CD4-positive, alpha-beta T cell treated with Interleukin-17A for 1 hour (primary cell): ENCODE measurements around the gene PSENEN.
A peak's percentile ranks its signal among the peaks of the same experiment; 100 is the strongest.

Source experiments
- DNase-seq: peaks from one replicate; pipeline ENCODE4 v3.0.0-alpha.2; 2020

The PSENEN gene, protein sequence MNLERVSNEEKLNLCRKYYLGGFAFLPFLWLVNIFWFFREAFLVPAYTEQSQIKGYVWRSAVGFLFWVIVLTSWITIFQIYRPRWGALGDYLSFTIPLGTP

DNA sequence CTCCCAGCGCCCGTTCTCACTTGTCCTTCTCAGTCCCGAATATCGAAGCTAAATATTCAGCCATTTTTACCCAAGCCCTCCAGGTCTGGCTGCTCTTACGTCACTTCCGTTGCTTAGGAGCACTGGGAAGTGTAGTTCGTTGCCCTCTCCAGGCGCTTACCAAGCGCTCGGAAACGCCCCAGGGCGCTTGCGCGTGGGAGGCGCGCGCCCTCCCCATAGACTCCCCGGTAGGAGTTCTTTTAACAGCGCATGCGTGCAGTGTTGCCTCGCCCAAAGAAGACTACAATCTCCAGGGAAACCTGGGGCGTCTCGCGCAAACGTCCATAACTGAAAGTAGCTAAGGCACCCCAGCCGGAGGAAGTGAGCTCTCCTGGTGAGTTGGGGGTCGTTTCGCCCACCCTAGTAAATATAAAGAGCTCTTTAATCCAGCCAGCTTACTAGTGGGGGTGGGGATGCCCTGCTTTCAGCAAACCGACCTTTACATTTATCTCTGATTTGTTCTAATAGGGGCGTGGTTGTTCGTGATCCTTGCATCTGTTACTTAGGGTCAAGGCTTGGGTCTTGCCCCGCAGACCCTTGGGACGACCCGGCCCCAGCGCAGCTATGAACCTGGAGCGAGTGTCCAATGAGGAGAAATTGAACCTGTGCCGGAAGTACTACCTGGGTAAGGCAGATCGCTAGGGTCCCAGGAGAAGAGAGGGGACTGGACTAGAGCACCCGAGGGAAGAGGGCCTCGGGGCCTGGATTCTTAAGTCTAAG lies at the start of gene PSENEN, which contains the start of gene U2AF1L4:
Gene PSENEN, plus strand, starts transcription at position 324 of the 759 bp plus-strand sequence. Its CDS starts 280 bp downstream, at position 604.
Gene U2AF1L4, minus strand, starts transcription at position 91 of the 759 bp plus-strand sequence. Its CDS starts 27 bp downstream, at position 64.
- DNase-seq, result peak; percentile 99

DNA sequence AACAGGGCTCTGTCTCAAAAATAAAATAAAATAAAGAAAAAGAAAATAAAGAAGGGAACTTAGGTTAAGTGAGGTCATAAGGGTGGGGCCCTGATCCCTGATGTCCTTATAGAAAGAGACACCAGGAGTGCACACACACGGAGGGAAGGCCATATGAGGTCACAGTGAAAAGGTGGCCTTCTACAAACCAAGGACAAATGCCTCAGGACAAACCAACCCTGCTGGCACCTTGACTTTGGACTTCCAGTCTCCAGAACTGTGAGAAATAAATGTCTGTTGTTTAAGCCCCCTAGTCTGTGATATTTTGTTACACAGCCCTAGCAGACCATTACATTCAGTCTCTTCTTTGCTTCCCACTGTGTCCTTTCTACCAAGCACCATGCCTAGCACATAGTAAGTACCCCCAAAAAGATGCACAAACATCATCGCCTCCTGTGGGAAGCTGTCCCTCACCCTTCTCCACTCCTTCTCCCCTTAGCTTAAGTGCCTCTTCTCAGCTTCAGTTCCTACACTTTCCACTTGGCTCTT lies 49.5 kb upstream of the PSENEN start:
- DNase-seq, result no peak

DNA sequence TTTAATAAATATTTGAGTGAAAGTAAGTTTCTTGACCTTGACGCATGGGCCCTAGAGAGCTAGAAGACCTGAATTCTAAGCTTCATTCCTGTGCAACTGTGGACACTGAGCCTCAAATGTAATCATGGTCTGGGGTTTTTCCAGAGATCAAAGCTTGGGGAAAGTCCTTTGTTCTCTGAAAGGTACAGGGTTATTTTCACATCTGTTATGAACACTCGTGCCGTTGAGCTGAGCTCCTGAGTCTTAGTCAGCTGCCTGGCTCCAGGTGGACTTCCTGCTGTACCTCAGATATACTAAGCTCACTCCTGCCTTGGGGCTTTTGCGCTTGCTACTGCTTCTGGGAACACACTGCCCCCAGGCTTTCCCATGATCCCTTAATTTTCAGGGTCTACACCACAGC lies 48.6 kb upstream of the PSENEN start:
- no peak for DNase-seq

DNA sequence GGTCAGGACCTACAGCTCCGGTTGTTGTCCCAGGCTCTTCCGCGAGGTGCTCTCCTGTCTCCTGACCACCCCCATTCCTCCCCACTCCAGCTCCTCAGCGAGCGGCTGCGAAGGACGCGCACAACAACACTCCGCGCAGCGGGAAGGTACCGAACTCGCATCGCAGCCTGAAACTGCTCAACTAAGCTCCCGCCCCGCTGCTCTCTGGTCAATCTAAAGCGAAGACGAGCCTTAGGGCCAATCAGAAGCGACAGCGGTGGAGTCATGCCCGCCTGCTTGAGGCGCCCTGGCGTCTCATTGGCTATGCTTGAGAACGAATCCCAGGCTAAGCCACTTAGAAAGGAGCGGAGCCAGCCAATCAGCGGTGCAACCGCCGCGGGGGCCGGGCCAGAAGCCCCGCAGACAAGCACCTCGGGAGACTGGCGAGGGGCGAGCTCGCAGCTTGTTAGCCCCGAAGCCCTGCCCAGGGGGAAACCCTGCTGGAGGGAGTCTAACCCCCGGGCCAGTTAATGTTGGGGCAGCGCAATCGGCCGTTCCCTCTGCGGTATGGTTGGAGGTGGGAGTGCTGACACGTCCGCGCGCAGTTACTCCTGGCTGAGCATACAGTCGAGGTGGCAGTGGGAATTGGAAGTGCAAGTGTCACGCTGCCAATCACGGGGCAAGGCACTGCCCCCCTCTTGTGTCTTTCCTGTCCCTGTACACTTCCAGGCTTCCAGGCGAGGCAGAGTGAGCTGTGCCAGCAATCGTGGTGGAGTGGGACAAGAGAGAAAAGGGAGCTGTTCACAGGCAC lies 43.0 kb upstream of the PSENEN start:
- peak; percentile 97 for DNase-seq

DNA sequence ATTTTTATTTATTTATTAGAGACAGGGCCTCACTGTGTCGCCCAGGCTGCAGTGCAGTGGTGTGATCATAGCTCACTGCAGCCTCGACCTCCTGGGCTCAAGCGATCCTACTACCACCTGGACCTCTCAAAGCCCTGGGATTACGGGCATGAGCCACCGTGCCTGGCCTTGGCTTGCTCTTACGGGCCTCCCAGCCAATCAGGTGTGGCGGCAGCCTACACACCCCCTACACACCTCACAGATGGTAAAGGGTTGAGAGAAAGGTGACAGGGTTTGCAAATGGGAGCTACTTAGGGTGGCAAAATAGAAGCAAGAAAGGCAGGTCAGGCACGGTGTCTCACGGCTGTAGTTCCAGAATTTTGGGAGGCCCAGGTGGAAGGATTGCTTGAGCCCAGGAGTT lies 42.1 kb upstream of the PSENEN start:
- DNase-seq, result no peak

DNA sequence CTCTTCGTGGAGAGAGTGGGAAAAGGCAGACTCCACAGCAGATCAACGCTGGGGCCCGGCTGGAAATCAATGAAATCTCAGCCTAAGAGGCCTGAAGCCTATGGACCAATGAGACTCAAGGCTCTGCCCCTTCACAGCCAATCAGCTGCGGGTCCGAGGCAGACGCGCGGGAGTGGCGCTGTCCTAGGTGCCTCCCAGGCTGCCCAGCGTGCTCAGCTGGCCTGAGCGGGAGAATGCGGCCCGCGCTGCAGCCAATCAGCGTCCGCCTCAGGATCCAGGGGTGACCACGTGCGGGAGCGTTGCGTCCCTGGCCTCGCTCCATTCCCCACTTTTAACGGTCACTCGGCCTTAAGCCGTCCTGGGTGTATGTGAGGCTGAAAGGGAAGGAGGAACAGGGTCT lies 41.2 kb upstream of the PSENEN start, which contains the start of gene ZBTB32:
Gene ZBTB32, plus strand, starts transcription at position 341 of the 400 bp plus-strand sequence. CDS start 10,069 bp downstream, outside the sequence.
- no peak for DNase-seq

DNA sequence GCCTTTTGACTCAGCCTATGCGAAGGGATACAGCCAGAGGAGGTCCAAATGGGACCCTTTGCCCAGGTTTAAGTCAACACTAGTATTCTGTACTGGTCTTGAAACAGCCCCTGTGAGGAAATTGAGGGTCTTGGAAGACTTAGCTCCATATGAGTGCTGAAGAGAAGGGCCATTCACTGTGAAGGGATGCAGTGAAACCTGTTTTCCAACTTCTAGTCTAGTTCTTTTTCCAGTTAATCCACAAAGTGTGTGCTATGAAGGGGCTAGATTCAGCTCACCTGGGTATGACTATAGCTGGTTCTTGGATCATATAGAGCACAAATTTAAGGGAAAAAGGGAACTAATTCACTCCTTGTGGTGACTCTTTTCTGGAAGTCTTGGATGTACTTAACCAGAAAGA lies 37.1 kb upstream of the PSENEN start:
- DNase-seq, result no peak

DNA sequence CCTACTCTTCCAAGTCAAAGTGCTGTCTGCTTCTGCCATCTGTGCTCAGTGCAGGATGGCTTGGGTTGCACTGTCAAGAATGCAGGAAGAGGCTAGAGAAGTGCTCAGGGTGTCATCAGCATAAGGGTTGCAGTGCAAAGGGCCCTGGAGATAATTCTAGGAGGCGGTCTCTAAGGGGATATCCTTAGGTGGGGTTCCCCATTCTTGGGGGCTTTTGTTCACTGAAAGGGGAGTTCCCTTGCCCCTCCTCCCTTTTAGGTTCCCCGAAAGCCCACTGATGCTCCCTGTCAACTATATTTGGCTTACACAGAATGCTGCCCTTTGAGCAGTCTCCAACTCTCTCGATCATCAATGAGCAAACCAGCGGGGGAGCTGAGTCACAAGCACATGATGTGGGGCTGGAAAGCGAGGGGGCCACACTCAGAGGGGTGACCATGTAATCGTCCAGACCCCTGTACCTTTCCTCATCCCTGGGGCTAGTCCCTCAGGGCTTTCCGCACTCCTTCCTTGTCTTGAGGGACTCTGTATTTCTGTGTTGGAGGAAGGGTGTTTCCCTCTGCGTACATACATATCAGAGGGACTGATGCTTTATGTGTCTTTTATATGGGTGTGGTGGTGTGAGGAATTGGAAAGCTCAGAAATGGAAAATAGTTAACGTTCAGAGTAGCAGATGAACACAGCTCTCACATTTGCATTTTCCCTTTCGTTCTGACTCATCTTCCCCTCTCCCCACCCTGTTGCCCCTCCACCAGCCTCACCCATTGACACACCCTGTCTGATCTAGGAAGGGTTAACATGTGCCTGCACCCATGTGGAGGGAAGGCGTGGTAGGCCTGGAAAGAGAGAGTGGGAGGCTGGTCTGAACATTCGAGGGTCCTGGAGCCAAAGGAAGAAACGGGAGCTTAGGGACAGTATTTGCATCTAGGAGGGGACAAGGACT lies 34.4 kb upstream of the PSENEN start:
- DNase-seq, result peak; percentile 39

DNA sequence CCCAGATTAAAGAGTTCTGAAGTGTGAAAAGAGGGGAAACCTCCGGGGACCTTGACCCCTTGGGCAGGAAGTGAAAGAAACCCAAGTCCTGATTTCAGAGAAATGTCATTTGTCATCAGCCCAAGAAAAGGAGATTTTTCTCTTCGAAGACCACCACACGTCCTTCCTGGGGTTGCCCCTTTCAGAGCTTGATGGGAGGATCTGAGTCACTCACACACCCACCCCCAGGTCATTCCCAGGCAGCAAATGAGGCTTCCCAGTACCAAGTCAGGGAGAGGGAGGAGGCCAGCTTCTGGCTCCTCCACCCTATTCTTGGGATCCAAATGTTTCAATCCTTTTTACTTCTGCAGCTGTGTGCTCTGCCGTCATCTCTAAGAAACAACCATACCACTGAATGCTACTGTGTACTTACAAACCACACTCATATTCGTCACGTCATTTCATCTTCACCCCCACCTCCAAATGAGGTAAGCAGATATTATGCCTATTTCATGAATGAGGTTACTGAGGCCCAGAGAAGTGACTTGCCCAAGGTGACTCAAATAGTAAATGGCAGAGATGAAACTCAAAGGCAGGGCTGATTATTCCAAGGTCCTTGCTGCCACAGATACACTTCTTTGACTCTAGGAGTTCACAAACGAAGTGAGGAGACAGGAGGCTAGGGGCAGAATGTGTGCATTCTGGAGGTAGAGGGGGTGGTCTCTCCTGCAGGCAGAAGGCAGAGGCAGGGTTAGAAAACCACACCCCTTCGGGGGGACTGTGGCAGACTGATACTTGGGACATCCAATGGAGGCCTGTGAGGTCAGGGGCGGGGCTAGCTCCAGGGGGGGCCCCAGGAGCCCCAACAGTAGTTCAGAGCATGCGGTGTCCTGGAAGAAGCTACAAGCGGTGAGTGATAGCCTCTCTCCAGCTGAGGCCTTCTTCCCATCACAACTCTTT lies 32.6 kb upstream of the PSENEN start:
- peak; percentile 58 for DNase-seq

DNA sequence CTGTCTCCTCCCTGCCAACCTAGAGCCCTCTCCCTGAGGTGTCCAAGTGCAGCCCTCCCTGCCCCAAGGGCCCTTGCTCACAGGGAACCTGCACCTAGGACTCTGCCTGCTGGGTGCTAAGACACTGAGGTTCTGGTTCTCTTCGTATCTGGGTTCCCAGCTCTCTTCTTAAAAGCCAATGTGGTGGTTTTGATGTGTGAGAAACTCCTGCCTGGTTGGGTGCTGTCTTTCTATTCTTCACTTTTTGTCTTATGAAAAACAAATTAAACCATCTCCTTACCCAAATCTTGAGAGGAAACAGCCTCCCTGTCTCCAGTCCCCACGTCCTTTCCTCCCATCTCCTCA lies 32.0 kb upstream of the PSENEN start:
- no peak for DNase-seq

DNA sequence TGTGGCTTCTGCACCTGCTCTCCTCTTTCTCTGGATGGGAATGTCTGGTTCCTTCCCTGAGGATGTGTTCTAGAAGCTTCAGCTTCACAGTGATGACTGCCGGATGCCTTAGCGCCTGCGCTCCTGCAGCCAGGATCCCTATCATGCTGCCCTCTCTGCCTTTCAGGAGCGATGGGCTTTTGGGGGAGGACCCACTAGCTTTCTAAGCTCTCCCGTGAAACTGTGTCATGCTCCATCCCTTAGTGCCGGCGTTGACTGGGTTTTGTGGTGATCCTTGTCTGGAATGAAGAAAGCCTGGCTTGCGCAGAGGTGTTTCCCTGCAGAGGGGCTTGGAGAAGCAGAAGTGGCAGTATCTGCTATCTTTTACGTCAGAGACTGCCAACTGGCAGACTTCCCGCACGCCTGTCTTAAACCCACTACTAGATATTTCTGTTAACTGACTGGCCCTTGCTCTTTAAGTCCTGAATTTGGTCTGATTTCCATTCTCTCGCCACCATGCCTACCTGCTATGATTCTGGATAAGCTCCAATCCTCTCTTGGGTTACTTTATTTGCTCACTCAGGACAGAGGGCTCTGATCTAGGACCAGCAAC lies 31.5 kb upstream of the PSENEN start:
- no peak for DNase-seq

DNA sequence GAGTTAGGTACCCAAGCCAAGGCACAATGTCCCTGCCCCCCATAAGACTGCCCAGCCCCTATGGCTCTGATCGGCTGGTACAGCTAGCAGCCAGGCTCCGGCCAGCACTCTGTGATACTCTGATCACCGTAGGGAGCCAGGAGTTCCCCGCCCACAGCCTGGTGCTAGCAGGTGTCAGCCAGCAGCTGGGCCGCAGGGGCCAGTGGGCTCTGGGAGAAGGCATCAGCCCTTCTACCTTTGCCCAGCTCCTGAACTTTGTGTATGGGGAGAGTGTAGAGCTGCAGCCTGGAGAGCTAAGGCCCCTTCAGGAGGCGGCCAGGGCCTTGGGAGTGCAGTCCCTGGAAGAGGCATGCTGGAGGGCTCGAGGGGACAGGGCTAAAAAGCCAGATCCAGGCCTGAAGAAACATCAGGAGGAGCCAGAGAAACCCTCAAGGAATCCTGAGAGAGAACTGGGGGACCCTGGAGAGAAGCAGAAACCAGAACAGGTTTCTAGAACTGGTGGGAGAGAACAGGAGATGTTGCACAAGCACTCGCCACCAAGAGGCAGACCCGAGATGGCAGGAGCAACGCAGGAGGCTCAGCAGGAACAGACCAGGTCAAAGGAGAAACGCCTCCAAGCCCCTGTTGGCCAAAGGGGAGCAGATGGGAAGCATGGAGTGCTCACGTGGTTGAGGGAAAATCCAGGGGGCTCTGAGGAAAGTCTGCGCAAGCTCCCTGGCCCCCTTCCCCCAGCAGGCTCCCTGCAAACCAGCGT lies 30.7 kb upstream of the PSENEN start:
- no peak for DNase-seq

DNA sequence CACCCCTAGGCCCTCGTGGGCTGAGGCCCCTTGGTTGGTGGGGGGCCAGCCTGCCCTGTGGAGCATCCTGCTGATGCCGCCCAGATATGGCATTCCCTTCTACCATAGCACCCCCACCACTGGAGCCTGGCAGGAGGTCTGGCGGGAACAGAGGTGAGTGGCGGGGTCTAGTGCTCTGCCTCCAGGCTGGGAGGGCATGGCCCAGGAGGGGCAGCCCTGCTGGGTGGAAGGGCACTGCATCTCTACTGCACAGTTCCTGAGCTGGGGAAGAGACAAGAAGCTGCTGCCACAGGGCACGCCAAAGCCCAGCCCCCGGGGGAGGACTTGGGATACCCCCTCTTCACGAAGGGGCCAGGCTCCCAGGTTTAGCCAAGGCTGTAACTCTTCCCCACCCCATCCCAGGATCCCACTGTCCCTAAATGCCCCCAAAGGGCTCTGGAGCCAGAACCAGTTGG lies 30.1 kb upstream of the PSENEN start:
- no peak for DNase-seq

DNA sequence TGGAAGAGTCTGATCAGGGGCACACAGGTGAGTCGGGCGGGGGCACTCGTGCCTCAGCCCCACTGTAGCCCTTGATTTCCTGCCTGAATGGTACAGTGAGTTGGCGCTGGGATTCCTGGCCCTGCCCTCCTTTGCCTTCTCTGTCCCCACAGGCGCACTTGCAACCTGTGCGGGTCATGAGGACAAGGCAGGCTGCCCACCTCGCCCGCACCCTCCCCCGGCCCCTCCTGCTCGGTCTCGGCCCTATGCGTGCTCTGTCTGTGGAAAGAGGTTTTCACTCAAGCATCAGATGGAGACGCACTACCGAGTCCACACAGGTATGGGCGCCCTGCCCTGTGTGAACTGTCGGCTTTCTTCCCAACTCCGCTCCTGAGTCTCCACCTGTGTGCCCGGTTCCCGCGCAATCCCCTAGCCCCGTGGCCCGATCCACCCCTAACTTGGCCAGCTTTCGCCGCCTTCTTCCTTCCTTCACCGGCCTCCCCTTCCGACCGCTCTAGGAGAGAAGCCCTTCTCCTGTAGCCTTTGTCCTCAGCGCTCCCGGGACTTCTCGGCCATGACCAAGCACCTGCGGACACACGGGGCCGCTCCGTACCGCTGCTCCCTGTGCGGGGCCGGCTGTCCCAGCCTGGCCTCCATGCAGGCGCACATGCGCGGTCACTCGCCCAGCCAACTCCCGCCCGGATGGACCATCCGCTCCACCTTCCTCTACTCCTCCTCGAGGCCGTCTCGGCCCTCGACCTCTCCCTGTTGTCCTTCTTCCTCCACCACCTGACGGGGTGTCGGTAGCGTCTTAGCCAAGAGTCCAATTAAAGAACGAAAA lies 29.3 kb upstream of the PSENEN start:
- peak; percentile 19 for DNase-seq

DNA sequence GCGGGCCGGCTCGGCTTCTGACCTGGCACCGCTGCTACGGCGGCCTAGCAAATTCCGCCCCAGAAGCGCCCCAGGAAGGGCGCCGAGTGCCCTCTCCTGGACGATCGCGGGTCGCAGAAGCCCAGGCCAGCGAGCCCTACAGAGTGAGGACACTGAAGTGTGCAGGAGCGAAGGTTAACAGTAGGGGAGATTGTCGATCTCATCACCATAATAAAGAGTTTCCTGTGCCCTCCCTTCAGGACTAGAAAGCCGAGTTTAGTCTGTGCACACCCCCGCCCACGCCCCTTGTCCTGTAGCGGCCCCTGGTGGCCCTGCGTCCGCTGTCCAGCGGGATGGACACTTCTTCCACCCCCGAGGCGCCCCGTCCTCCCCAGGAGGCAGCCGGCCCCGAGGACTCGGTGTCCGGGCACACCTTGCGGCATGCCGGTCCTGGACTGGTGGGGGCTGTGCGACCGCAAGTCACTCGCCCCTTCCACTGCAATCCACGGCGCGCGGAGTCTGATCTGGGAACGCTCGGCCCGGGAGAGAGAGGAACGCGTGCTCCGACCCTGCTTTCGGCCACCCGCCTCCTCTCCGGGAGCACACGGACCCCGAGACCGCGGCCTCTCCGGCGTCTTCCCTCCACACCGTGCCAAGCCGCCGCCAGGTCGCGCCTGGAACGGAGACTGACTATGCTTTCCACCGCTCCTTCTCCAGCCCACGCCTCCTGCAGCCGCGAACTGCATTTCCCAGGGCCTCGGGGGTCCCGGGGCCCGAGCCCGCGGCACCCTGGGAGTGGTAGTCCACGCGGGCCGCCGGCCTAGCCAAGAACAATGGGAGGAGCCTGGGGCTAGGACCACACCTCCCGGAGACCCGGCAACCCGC lies 28.4 kb upstream of the PSENEN start:
- DNase-seq, result peak; percentile 98

DNA sequence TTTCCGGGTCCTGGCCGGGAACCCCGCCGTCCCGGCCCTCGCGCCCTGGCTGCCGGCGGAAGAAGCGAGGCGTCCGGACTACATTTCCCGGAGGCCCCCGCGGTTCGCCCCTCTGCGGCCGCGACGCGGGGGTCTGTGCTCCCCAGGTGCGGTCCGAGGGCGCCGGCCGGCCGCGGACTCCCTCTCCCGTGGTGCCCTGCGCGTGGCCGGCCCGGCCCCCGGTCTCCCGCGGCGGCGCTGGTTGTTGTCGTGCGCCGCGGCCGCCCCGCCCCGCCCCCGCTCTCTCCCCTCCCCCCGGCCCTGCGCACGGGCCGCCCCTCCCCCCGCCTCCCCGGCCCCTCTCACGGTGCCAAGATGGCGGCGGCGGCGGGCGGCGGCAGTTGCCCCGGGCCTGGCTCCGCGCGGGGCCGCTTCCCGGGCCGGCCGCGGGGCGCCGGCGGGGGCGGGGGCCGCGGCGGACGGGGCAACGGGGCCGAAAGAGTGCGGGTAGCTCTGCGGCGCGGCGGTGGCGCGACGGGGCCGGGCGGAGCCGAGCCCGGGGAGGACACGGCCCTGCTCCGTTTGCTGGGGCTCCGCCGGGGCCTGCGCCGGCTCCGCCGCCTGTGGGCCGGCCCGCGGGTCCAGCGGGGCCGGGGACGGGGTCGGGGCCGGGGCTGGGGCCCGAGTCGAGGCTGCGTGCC lies 27.6 kb upstream of the PSENEN start, which contains the start of gene KMT2B:
Gene KMT2B, plus strand, starts transcription at position 339 of the 680 bp plus-strand sequence. Its CDS starts 16 bp downstream, at position 355.
- no peak for DNase-seq
